H4 (cell line): ENCODE measurements around the gene CTRB1. TPM values are rescaled to one million over a fixed set of nuclear protein-coding genes. Genes with fewer than 3 reads are reported as not detected.

Experiments used
- DNase-seq: peaks from one replicate; pipeline ENCODE4 v3.0.0-alpha.2; 2015; ENCODE audit warnings: low spot score
- total RNA-seq: library from RNA; depleted of rRNA; stranded (reverse); fragments of >200 nt; shearing (Covaris generic); gene quantifications from 2 replicates; pipeline ENCODE4 v1.2.3, GENCODE V29; 2014; rRNA removed

CTRB1 gene
- not detected in 2 replicates for total RNA-seq

GRCh38 chr16:75218256-75219076 is at the start of gene CTRB1:
CTRB1 (plus strand) TSS chr16:75218988; CDS start chr16:75219008, 20 bp downstream.
- no peak for DNase-seq

DNA sequence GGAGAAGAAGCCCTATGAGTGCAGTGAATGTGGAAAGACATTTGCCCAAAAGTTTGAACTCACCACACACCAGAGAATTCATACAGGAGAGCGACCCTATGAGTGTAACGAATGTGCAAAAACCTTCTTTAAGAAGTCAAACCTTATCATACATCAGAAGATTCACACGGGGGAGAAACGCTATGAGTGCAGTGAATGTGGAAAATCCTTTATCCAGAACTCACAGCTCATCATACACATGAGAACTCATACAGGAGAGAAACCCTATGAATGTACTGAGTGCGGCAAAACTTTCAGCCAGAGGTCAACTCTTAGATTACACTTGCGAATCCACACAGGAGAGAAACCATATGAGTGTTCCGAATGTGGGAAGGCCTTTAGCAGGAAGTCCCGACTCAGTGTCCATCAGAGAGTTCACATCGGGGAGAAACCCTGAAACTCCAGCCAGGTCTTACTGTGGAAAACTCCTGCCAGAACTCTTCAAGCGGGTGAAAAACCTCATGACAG is 48.8 kb upstream of the CTRB1 start:
- DNase-seq: no peak

GRCh38 chr16:75172578-75172977 is 46.2 kb upstream of the CTRB1 start:
- DNase-seq: no peak

- no peak for DNase-seq
These were observed 43.7 kb upstream of the CTRB1 start for GRCh38 chr16:75175074-75175473.

DNA sequence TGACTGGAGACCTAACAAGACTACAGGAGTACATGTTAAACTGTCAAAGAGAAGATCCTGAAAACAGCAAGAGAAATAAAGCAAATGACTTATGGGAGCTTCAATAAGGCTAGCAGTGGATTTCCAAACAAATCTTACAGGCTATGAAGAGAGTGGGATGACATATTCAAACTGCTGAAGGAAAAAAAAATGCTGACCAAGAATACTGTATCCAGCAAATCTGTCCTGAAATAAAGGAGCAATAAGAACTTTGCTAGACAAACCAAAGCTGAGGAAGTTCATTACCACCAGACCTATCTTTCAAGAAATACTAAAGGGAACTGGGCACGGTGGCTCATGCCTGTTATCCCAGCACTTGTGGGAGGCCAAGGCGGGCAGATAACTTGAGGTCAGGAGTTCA is 41.9 kb upstream of the CTRB1 start:
- no peak for DNase-seq

DNA sequence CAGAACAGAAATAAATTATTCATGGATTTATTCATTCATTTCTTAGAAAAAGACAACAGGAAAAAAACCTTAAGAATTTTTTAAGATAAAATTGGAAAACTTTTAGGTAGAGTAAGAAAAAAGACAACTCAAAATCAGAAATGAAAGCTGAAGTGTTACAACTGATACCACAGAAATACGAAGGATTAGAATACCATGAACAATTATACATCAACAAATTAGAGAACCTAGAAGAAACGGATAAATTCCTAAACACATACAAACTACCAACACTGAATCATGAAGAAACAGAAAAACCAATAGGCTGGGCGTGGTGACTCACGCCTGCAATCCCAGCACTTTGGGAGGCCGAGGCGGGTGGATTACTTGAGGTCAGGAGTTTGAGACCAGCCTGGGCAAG is 39.6 kb upstream of the CTRB1 start:
- no peak for DNase-seq

- no peak for DNase-seq
These were observed 37.2 kb upstream of the CTRB1 start for GRCh38 chr16:75181630-75182029.

DNA sequence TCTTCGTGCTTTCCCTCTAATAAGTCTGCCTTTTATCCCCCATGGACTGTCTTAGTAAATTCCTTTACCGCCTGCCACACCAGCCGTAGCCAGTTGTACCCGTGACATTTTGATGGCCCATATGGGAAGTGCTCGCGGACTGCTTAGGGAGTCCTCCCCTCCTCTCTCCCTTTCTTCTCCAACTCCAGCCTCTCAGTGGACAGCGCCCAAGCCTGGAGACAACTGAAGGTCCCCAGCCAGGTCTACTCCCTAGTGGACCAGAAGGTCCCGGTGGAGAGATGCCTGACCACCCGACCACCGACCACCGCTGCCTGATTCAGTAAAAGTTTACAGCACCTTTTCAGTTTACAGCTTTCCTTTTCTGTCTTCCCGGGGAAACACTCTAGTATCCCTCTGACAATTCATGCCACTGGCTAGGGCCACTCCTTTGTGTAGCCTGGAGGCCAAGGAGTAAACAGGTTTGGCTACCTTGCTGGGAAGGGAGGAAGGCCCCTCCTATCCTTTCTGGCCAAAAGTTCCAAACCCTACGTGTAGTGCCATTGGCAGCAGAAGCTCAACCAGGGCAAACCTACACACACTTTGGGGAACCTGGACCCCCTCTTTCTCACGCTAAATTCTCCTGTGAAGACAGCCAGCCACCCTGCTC is 29.8 kb upstream of the CTRB1 start:
- DNase-seq: no peak

- DNase-seq: no peak
These were observed 29.0 kb upstream of the CTRB1 start for GRCh38 chr16:75189638-75190245.

- no peak for DNase-seq
These were observed 26.1 kb upstream of the CTRB1 start for GRCh38 chr16:75192606-75193264.

GRCh38 chr16:75193265-75193650 is 25.5 kb upstream of the CTRB1 start:
- DNase-seq: no peak

GRCh38 chr16:75193730-75194444 is 24.9 kb upstream of the CTRB1 start:
- DNase-seq: no peak

DNA sequence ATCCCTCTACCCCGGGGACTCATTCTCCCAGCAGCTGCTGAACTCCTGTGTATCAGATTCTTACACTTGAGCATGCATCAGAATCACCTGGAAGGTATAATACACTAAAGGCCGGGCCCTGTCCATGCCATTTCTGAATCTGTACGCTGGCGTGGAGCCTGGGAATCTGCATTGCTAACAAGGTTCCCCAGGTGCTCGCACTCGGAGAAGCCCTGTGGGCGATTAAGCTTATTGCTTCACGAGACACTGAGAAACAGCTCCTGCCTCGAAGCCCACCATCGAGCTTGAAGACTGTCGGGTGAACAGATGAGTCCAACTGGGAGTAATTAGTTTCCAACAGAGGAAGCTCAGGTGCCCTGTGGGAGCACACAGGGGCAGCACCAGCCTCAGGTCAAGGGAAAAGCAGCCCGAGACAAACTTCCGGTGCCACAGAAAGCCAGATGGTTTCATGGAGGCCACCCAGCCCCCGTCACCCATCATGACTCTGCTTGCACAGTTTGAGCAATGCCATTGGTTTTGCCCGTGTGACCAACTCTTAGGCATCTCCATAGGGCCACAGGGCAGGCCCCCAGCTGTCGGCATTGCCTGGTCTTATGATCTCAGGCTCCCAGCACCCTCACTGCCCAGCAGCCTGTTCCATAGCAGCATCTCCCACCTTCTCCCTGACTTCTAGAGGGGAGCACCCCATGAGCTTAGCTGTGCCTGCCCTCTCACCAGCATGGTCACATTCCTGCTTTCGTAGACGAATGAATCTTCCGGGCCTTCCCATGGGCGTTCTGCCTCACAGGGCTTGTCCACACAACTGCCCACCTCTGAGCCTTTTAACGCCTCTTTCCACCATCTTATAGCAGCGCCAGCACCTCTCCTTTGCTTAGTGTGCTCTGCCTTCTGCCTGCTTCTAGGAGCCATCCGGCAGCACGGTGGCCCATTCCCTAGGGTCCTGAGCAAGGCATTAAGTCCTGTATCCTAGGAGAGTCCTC is 22.7 kb upstream of the CTRB1 start:
- DNase-seq: no peak

GRCh38 chr16:75196836-75197235 is 22.0 kb upstream of the CTRB1 start:
- no peak for DNase-seq

GRCh38 chr16:75197522-75198134 is 21.2 kb upstream of the CTRB1 start:
- peak; percentile 36 for DNase-seq

DNA sequence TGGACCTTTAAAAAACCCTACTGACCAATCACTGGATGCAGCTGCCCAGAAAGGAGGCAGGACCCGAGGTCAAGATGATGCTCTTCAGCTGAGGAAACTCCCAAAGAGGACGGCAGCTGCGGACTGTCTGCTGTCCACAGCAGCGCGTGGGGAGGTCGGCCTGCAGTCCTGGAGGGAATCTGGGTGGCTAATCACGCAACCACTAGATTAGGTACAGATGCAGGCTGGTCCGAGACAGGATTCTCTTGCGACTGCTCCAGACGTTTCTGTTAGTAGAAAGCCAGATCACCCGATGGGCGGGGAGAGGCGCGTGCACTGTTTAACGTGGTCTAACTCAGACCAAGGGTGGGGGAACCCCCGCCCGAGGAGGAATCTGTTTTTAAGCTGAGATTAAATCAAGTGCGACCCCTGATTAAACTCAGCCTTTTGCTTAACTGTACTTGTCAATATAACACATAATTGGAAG is 20.6 kb upstream of the CTRB1 start:
- no peak for DNase-seq

DNA sequence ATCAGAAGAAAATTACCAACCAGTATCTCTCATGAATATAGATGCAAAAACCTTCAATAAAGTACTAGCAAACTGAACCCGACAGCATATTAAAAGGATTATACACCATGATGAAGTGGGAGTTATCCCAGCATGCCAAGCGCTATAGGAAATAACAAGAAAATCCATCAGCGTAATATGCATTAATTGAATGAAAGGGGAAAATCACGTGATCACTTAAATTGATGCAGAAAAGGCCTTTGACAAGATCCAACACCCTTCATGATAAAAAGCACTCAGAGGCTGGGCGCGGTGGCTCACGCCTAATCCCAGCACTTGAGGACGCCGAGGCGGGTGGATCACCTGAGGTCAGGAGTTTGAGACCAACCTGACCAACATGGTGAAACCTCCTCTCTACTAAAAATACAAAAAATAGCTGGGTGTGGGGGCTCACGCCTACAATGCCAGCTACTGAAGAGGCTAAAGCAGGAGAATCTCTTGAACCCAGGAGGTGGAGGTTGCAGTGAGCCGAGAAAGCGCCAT is 16.7 kb upstream of the CTRB1 start:
- no peak for DNase-seq

GRCh38 chr16:75203096-75203495 is 15.7 kb upstream of the CTRB1 start:
- DNase-seq: no peak

DNA sequence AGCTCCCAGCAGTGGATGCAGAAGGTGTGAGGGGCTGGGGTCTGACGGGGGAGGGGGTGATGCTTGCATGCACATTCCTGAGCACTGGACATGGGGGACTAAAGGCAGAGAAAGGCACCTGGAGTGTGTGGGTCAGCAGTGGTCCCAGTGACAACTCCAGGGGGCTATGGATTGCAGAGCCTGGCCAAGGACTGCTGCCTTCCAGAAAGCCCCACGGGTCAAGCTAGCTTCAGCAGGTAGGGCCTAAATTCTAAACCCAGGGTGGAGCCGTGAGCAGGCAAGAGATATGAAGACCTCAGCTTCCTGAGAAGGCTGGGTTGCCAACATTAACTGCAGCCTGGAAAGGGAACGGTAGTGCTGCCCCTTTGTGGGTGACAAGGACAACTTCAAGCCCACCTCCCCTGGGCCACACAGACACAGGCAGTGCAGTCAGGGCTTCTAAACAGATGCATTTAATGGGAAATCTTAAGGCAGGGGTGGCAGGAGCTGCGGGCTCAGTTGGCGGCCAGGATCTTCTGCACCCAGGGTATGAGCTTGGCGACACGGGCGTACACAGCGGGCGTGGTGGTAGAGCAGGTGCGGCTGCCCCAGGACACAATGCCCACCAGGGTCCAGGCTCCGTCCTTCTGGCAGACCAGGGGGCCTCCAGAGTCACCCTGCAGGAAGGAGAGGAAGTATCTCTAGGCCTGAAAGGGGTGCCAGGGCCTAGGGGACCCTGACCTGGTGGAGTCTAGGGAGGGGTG is 14.9 kb upstream of the CTRB1 start:
- DNase-seq: no peak
